ENCODE results near the gene RUFY3.

DNA sequence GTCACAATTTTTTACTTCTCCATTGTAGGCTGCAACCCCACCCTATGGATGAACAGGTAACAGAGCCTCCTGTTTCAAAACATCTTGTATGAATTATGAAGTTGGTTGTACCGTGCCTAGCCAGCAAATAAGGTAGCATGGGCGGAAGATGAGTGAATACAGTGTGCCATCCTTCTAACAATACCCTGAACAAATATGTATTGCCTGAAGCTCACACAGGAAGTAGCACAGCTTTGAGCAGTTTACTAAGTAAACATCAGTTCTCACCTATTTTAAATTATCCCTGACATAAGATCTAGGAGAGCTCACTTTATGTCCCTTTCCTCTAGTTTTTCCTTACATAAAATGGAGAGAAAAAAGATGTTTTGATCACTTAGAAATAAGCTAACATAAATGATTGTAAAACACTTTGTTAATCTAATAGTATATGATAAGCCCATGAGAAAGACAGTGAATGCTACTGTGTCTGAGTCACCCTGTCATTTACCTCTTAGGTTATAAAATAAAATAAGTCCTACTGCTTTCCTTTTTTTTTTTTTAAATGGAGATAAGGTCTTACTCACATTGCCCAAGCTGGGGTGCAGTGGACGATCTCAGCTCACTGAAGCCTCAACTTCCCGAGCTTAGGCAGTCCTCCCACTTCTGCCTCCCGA, 81.3 kb downstream of the RUFY3 start:
- TF ChIP-seq, protein P1, sequence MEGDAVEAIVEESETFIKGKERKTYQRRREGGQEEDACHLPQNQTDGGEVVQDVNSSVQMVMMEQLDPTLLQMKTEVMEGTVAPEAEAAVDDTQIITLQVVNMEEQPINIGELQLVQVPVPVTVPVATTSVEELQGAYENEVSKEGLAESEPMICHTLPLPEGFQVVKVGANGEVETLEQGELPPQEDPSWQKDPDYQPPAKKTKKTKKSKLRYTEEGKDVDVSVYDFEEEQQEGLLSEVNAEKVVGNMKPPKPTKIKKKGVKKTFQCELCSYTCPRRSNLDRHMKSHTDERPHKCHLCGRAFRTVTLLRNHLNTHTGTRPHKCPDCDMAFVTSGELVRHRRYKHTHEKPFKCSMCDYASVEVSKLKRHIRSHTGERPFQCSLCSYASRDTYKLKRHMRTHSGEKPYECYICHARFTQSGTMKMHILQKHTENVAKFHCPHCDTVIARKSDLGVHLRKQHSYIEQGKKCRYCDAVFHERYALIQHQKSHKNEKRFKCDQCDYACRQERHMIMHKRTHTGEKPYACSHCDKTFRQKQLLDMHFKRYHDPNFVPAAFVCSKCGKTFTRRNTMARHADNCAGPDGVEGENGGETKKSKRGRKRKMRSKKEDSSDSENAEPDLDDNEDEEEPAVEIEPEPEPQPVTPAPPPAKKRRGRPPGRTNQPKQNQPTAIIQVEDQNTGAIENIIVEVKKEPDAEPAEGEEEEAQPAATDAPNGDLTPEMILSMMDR (IDR thresholded peaks at IDR 0.05; ENCODE audit: low read length) = no peak
- TF ChIP-seq EZH2 (optimal IDR thresholded peaks at IDR 0.05; ENCODE audit: low read depth, low read length) (no peak), EZH2phosphoT487 (IDR thresholded peaks at IDR 0.05; ENCODE audit: low read length) (no peak)
